CD14-positive monocyte (primary cell): Measurements from ENCODE around the gene SAMD11. TPM values are rescaled to one million over a fixed set of nuclear protein-coding genes. Genes with fewer than 3 reads are reported as not detected.
A peak's percentile ranks its signal among the peaks of the same experiment; 100 is the strongest.

Source experiments
- DNase-seq, 3 donors: peaks; one replicate each; pipeline ENCODE4 v3.0.0-alpha.2; 2011 to 2022
- H2AFZ ChIP-seq: 2 replicates; pipeline ENCODE4 v1.6.0; 2012; ENCODE audit warnings: mild to moderate bottlenecking, low read depth, low read length, inconsistent platforms; ENCODE audit not compliant: insufficient read depth, poor library complexity, severe bottlenecking
- H3K27ac ChIP-seq, 2 donors: 1 replicate in 1 of 2; 2 replicates in 1 of 2; pipeline ENCODE4 v1.5.1; 2012 to 2013; ENCODE audit warnings: low read length in 2 of 2, control low read depth in 1 of 2, inconsistent platforms in 1 of 2, low read depth in 1 of 2, mild to moderate bottlenecking in 1 of 2
- H3K27me3 ChIP-seq, 2 donors: one replicate each; pipeline versions ENCODE4 v1.6.0 to v1.6.1; 2011 to 2013; ENCODE audit warnings: low read length in 2 of 2; ENCODE audit not compliant: control insufficient read depth in 2 of 2, insufficient read depth in 2 of 2
- H3K36me3 ChIP-seq, 2 donors: replicated peaks in 1 of 2; 1 replicate in 1 of 2; 2 replicates in 1 of 2; pipeline versions ENCODE4 v1.5.1 to v1.6.1; 2012 to 2013; ENCODE audit warnings: low read length in 2 of 2, control low read depth in 1 of 2, inconsistent platforms in 1 of 2, mild to moderate bottlenecking in 1 of 2; ENCODE audit not compliant: insufficient read depth in 2 of 2, control insufficient read depth in 1 of 2
- H3K4me1 ChIP-seq, 2 donors: 1 replicate in 1 of 2; 2 replicates in 1 of 2; pipeline versions ENCODE4 v1.5.1 to v1.6.1; 2012 to 2013; ENCODE audit warnings: low read length in 2 of 2, control low read depth in 1 of 2, inconsistent platforms in 1 of 2, mild to moderate bottlenecking in 1 of 2, moderate library complexity in 1 of 2; ENCODE audit not compliant: insufficient read depth in 2 of 2, control insufficient read depth in 1 of 2
- H3K4me2 ChIP-seq: replicated peaks from 2 replicates; pipeline ENCODE3; 2012; ENCODE audit warnings: low read length, moderate library complexity, mild to moderate bottlenecking; ENCODE audit not compliant: poor library complexity, severe bottlenecking; ENCODE audit errors: extremely low read depth
- H3K4me3 ChIP-seq, 3 experiments: fragments of 200-600 bp in 1 of 3; sonication (generic) in 1 of 3; replicated peaks in 1 of 3; 1 replicate in 2 of 3; 2 replicates in 1 of 3; pipeline ENCODE4 v1.5.1; 2011 to 2013; ENCODE audit warnings: low read length in 3 of 3, mild to moderate bottlenecking in 3 of 3, control low read depth in 2 of 3, low read depth in 2 of 3, inconsistent platforms in 1 of 3, moderate library complexity in 1 of 3
- H3K79me2 ChIP-seq: 2 replicates; pipeline ENCODE4 v1.6.0; 2012; ENCODE audit warnings: mild to moderate bottlenecking, control low read depth, inconsistent platforms, low read length, moderate library complexity; ENCODE audit not compliant: insufficient read depth
- H3K9ac ChIP-seq: 2 replicates; pipeline ENCODE4 v1.6.0; 2017; ENCODE audit warnings: low read length, mild to moderate bottlenecking; ENCODE audit not compliant: insufficient read depth, poor library complexity, severe bottlenecking
- H3K9me3 ChIP-seq, 2 donors: replicated peaks in 1 of 2; 1 replicate in 1 of 2; 2 replicates in 1 of 2; pipeline versions ENCODE4 v1.5.1 to v1.6.1; 2012 to 2013; ENCODE audit warnings: low read length in 2 of 2, control low read depth in 1 of 2; ENCODE audit not compliant: control insufficient read depth in 1 of 2, insufficient read depth in 1 of 2
- H4K20me1 ChIP-seq: 2 replicates; pipeline ENCODE4 v1.6.0; 2012; ENCODE audit warnings: mild to moderate bottlenecking, low read length, control low read depth, moderate library complexity; ENCODE audit not compliant: insufficient read depth
- H3K27ac Mint-ChIP-seq, 7 donors: one replicate each; pipeline ENCODE4 v1.8.0; 2020; ENCODE audit warnings: mild to moderate bottlenecking in 7 of 7, mixed read lengths in 7 of 7, moderate library complexity in 6 of 7, inconsistent platforms in 2 of 7
- H3K27me3 Mint-ChIP-seq, 3 donors: one replicate each; pipeline ENCODE4 v1.8.0; 2021 to 2022; ENCODE audit warnings: low read depth in 3 of 3, mild to moderate bottlenecking in 3 of 3, mixed read lengths in 3 of 3, moderate library complexity in 3 of 3, inconsistent platforms in 1 of 3
- H3K36me3 Mint-ChIP-seq, 2 donors: one replicate each; pipeline ENCODE4 v1.8.0; 2020; ENCODE audit warnings: mixed read lengths in 2 of 2, inconsistent platforms in 1 of 2, mild to moderate bottlenecking in 1 of 2
- H3K4me1 Mint-ChIP-seq: one replicate; pipeline ENCODE4 v1.8.0; 2020; ENCODE audit warnings: mild to moderate bottlenecking, mixed read lengths
- H3K4me3 Mint-ChIP-seq, 2 donors: one replicate each; pipeline ENCODE4 v1.8.0; 2020; ENCODE audit warnings: mild to moderate bottlenecking in 2 of 2, mixed read lengths in 2 of 2, moderate library complexity in 1 of 2
- H3K9me3 Mint-ChIP-seq, 7 donors: one replicate each; pipeline ENCODE4 v1.8.0; 2020 to 2022; ENCODE audit warnings: mixed read lengths in 7 of 7, mild to moderate bottlenecking in 6 of 7, moderate library complexity in 6 of 7, inconsistent platforms in 2 of 7
- WGBS: methylation state at CpG from one replicate; pipeline ENCODE4 v1.1.5; 2013; ENCODE audit warnings: missing lambda C conversion rate; ENCODE audit not compliant: insufficient coverage; 5-methylcytosine and 5-hydroxymethylcytosine counted together
- intact Hi-C, 2 donors: fragments of 100-400 bp; cut with micrococcal nuclease; formaldehyde crosslinking; loops; one replicate each; pipeline versions ENCODE4 v1.15.0 to v1.15.1; 2023
- polyA plus RNA-seq, 3 donors: library from polyadenylated mRNA; depleted of rRNA in 1 of 3; unstranded in 2 of 3; stranded (reverse) in 1 of 3; fragments of 300-500 nt in 2 of 3; fragments of >200 nt in 1 of 3; fragmentation: Illumina TruSeq in 2 of 3; gene quantifications; 1 replicate in 2 of 3; 2 replicates in 1 of 3; pipeline ENCODE4 v1.2.3, GENCODE V29; 2012 to 2021
- TF ChIP-seq, protein P1 (sequence below): fragments of 200-600 bp; IDR thresholded peaks from one replicate; pipeline ENCODE4 v1.8.0; 2022; ENCODE audit warnings: antibody characterized with exemption, mild to moderate bottlenecking

Gene SAMD11
- polyA plus RNA-seq, 3 donors: not detected

DNA sequence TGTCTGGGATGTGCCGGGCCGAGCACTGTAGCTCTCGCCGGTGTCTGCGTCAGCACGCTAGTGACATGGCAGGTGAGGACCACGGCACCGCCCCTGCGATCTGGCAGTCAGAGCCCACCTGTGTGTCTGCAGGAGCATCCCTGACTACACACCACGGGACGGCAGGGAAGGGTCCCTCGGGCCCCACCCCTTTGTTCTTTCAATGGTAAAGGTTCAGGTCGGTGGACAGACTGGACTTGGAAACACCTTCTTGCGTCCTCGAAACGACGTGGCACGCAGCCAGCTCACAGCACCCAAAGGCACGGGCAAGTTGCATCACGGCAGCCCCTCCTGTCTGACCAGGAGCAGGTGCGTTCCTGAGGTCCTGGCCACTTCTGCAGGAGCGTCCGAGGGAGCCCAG, 3.7 kb upstream of the SAMD11 start:
- Mint-ChIP-seq H3K27me3 (peaks cover 53 to 86% (median 55%) of the 10 kb centered on the region in 3 donors), H3K27ac (no peak overlapping the region), H3K9me3 (peaks cover 0 to 8% (median 4%) of the 10 kb centered on the region in 7 donors), H3K4me3 (peak overlapping the region in 1 of 2 donors; percentile 42), H3K36me3 (peaks cover 0 to 4% of the 10 kb centered on the region in 2 donors), H3K4me1 (peaks cover 15% of the 10 kb centered on the region)
- Histone ChIP-seq H4K20me1 (no peaks in the 10 kb centered on the region), H3K27ac (no peak overlapping the region), H2AFZ (no peak overlapping the region), H3K9ac (no peak overlapping the region), H3K36me3 (no peaks in the 10 kb centered on the region), H3K27me3 (peaks cover 7 to 44% of the 10 kb centered on the region in 2 donors), H3K79me2 (no peaks in the 10 kb centered on the region), H3K4me2 (no peak overlapping the region), H3K4me3 (no peak overlapping the region), H3K4me1 (peaks cover 12 to 31% of the 10 kb centered on the region in 2 donors), H3K9me3 (peaks cover 0 to 12% of the 10 kb centered on the region in 2 donors)
- TF ChIP-seq, protein P1, sequence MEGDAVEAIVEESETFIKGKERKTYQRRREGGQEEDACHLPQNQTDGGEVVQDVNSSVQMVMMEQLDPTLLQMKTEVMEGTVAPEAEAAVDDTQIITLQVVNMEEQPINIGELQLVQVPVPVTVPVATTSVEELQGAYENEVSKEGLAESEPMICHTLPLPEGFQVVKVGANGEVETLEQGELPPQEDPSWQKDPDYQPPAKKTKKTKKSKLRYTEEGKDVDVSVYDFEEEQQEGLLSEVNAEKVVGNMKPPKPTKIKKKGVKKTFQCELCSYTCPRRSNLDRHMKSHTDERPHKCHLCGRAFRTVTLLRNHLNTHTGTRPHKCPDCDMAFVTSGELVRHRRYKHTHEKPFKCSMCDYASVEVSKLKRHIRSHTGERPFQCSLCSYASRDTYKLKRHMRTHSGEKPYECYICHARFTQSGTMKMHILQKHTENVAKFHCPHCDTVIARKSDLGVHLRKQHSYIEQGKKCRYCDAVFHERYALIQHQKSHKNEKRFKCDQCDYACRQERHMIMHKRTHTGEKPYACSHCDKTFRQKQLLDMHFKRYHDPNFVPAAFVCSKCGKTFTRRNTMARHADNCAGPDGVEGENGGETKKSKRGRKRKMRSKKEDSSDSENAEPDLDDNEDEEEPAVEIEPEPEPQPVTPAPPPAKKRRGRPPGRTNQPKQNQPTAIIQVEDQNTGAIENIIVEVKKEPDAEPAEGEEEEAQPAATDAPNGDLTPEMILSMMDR: no peak
- DNase-seq: no peak
- intact Hi-C loops: no loop called here
- WGBS: 81% methylated on average over 23 of the region's 23 CpGs

DNA sequence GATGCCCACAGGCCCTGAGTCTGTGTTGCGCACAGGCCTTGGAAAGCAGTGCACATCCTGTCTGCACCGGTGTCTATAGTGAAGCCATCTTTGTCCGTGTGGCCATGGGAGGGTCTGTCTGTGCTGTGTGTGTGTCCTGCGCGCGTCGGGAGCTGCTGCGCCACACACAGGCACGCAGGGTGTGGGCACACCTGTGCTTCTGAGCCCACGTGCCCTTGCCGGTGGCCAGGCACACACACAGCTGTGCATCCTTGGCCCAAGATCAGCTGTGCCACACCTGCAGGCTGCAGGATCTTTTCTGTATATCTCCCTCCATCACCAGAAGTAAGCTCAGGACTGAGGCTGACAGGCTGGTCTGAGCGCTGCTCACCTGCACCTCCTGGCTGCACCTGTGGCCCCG, 3.2 kb upstream of the SAMD11 start:
- H3K27me3 Mint-ChIP-seq: peaks cover 55 to 87% (median 56%) of the 10 kb centered on the region in 3 donors
- Histone ChIP-seq H3K27me3 (peaks cover 9 to 47% of the 10 kb centered on the region in 2 donors), H3K4me3 (no peak overlapping the region), H3K36me3 (no peaks in the 10 kb centered on the region), H3K4me2 (no peak overlapping the region), H2AFZ (no peak overlapping the region), H3K79me2 (no peaks in the 10 kb centered on the region), H3K9me3 (peaks cover 0 to 12% of the 10 kb centered on the region in 2 donors), H3K27ac (no peak overlapping the region), H4K20me1 (no peaks in the 10 kb centered on the region), H3K4me1 (peaks cover 12 to 36% of the 10 kb centered on the region in 2 donors), H3K9ac (no peak overlapping the region)
- no peak for DNase-seq
- peaks cover 0 to 4% of the 10 kb centered on the region in 2 donors for H3K36me3 Mint-ChIP-seq
- H3K9me3 Mint-ChIP-seq: peaks cover 0 to 8% (median 4%) of the 10 kb centered on the region in 7 donors
- intact Hi-C loops: no loop called here
- WGBS: 28% methylated on average over 11 of the region's 13 CpGs
- H3K4me3 Mint-ChIP-seq: peak overlapping the region in 1 of 2 donors; percentile 54
- peaks cover 16% of the 10 kb centered on the region for H3K4me1 Mint-ChIP-seq
- TF ChIP-seq, protein P1: no peak
- H3K27ac Mint-ChIP-seq: no peak overlapping the region
